Umbilical cord (tissue), 2 donors: ENCODE measurements around the gene NFX1. TPM values are rescaled to one million over a fixed set of nuclear protein-coding genes. Genes with fewer than 3 reads are reported as not detected.
A peak's percentile ranks its signal among the peaks of the same experiment; 100 is the strongest.

Experiments
- DNase-seq: peaks from one replicate; pipeline ENCODE4 v3.0.0-alpha.2; 2015; ENCODE audit warnings: low spot score
- total RNA-seq: library from RNA; depleted of rRNA; stranded (reverse); fragments of >200 nt; gene quantifications from one replicate; pipeline ENCODE4 v1.2.3, GENCODE V29; 2014; ENCODE audit warnings: low replicate concordance; ENCODE audit not compliant: insufficient read depth

NFX1 gene
- 49.8 TPM for total RNA-seq

- peak; percentile 99 for DNase-seq
These were observed at the start of gene NFX1 for GRCh38 chr9:33290247-33291030. Gene NFX1 (plus strand): TSS chr9:33290516. CDS start chr9:33290573, 57 bp downstream.

GRCh38 chr9:33241298-33241697 lies 49.0 kb upstream of the NFX1 start:
- DNase-seq = no peak

GRCh38 chr9:33242609-33243134 lies 47.6 kb upstream of the NFX1 start:
- DNase-seq = no peak

- DNase-seq = no peak
These were observed 46.1 kb upstream of the NFX1 start for GRCh38 chr9:33244137-33244784.

GRCh38 chr9:33245341-33245740 lies 45.0 kb upstream of the NFX1 start:
- DNase-seq = no peak

GRCh38 chr9:33246269-33246860 lies 44.0 kb upstream of the NFX1 start:
- DNase-seq = no peak

- no peak for DNase-seq
These were observed 41.7 kb upstream of the NFX1 start for GRCh38 chr9:33248606-33249005.

GRCh38 chr9:33249087-33249658 lies 41.1 kb upstream of the NFX1 start:
- no peak for DNase-seq

GRCh38 chr9:33249983-33250382 lies 40.3 kb upstream of the NFX1 start:
- DNase-seq = no peak

GRCh38 chr9:33250458-33250995 lies 39.8 kb upstream of the NFX1 start:
- DNase-seq = peak; percentile 56

GRCh38 chr9:33254211-33254610 lies 36.1 kb upstream of the NFX1 start:
- no peak for DNase-seq

- no peak for DNase-seq
These were observed 35.3 kb upstream of the NFX1 start for GRCh38 chr9:33255014-33255413.

GRCh38 chr9:33255471-33255870 lies 34.8 kb upstream of the NFX1 start:
- no peak for DNase-seq

- DNase-seq = no peak
These were observed 34.1 kb upstream of the NFX1 start for GRCh38 chr9:33256236-33256635.

- no peak for DNase-seq
These were observed 33.0 kb upstream of the NFX1 start for GRCh38 chr9:33257276-33257675.

GRCh38 chr9:33260372-33260771 lies 29.9 kb upstream of the NFX1 start:
- no peak for DNase-seq

GRCh38 chr9:33263131-33264002 lies 26.9 kb upstream of the NFX1 start:
- no peak for DNase-seq

- DNase-seq = no peak
These were observed 26.3 kb upstream of the NFX1 start for GRCh38 chr9:33264003-33264472.

GRCh38 chr9:33264473-33265177 lies 25.7 kb upstream of the NFX1 start, which contains the start of the genes BAG1 and CHMP5:
Gene BAG1 (minus strand): TSS chr9:33264708.
Gene CHMP5 (plus strand): TSS chr9:33265049. CDS start chr9:33265079, 30 bp downstream.
- peak; percentile 100 for DNase-seq
